Cardiac fibroblast (primary cell): ENCODE data around the gene TBC1D24.

Experiments
- DNase-seq, 2 donors: peaks; one replicate each; pipeline versions ENCODE4 v3.0.0 to v3.0.0-alpha.2; 2010; ENCODE audit warnings: low read depth in 2 of 2
- H3K4me3 ChIP-seq, 2 donors: replicated peaks in 1 of 2; 1 replicate in 1 of 2; 2 replicates in 1 of 2; pipeline ENCODE4 v1.5.1; 2011; ENCODE audit warnings: low read depth in 2 of 2, low read length in 2 of 2, mild to moderate bottlenecking in 2 of 2, moderate library complexity in 1 of 2
- TF ChIP-seq, protein P1 (sequence below): IDR thresholded peaks from one replicate; pipeline ENCODE4 v1.5.1; 2011; ENCODE audit warnings: low read depth, mild to moderate bottlenecking, low read length, inconsistent platforms

TBC1D24 gene

GRCh38 chr16:2518823-2519710 lies 44.1 kb downstream of the TBC1D24 start:
- DNase-seq, result no peak
- TF ChIP-seq, protein P1, sequence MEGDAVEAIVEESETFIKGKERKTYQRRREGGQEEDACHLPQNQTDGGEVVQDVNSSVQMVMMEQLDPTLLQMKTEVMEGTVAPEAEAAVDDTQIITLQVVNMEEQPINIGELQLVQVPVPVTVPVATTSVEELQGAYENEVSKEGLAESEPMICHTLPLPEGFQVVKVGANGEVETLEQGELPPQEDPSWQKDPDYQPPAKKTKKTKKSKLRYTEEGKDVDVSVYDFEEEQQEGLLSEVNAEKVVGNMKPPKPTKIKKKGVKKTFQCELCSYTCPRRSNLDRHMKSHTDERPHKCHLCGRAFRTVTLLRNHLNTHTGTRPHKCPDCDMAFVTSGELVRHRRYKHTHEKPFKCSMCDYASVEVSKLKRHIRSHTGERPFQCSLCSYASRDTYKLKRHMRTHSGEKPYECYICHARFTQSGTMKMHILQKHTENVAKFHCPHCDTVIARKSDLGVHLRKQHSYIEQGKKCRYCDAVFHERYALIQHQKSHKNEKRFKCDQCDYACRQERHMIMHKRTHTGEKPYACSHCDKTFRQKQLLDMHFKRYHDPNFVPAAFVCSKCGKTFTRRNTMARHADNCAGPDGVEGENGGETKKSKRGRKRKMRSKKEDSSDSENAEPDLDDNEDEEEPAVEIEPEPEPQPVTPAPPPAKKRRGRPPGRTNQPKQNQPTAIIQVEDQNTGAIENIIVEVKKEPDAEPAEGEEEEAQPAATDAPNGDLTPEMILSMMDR, result no peak
- no peak overlapping the region for H3K4me3 ChIP-seq

DNA sequence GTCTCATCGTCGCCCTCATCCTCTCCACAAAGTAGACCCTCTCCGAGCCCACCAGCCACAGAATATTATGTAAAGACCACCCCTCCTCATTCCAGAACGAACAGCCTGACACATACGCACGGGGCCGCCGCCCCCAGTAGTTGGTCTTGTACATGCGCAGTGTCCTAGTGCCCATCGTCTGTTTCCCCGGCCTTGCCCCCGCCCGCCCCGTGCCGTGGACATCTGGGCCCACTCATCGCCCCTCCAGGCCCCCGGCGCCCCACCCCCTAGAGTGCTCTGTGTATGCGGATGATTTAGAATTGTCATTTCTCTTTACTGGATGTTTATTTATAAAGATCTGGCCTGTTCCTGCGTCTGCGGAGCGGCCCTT lies 44.8 kb downstream of the TBC1D24 start:
- H3K4me3 ChIP-seq, result peak overlapping the region in 1 of 2 donors; percentile 24
- DNase-seq, result no peak
- TF ChIP-seq, protein P1, result no peak

- peak; percentile 92 to 94 for DNase-seq
- H3K4me3 ChIP-seq, result peak within 1 kb of the TSS; percentile 79
- TF ChIP-seq, protein P1, result no peak
Measured at GRCh38 chr16:2520097-2520783, 45.3 kb downstream of the TBC1D24 start, which contains the start of gene AMDHD2. TSS of gene AMDHD2 (plus strand) at chr16:2520371. CDS start at chr16:2520459, 88 bp downstream.

- H3K4me3 ChIP-seq, result peak overlapping the region; percentile 79
- no peak for DNase-seq
- TF ChIP-seq, protein P1, result no peak
Measured at GRCh38 chr16:2520784-2521531, 46.0 kb downstream of the TBC1D24 start.

GRCh38 chr16:2523801-2524231 lies 48.9 kb downstream of the TBC1D24 start:
- TF ChIP-seq, protein P1, result no peak
- H3K4me3 ChIP-seq, result no peak overlapping the region
- no peak for DNase-seq

DNA sequence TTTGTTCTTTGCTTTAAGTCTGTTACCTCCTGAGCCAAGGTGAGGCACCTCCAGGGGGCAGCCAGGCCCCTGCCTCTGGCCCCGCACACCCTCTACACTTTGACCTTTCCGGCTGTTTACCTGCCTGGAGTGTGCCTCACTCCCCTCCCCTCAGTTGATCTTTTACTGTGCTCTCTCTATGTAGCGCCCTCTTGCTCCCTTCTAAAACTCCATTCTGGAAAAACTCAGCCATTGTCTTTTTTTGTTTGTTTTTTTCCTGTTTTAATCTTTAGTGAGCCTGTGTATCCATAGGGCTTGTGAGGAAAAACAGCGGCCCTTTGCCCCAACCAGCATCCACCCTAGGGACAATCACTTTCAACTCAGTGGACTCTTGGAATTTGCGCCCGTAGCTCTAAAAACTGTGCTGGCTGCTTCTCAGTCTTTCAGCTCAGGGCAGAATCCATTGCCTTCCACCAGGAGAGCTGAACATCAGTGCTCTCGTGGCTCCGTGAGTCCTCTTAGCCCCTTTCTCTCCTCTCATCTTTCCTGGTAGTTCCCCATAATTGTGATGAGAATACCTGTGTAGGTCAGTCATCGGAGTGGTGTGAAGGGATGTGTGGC lies 49.5 kb downstream of the TBC1D24 start:
- H3K4me3 ChIP-seq, result no peak overlapping the region
- TF ChIP-seq, protein P1, result no peak
- DNase-seq, result no peak
